ENCODE measurements around the gene MROH7.
A peak's percentile ranks its signal among the peaks of the same experiment; 100 is the strongest.

Gene MROH7

GRCh38 chr1:54640863-54641836, at the start of gene MROH7:
Gene MROH7, plus strand, starts transcription at chr1:54641786. Its CDS starts 11,141 bp downstream, at chr1:54652927.
- DNase-seq (ENCODE audit: low read depth in 3 of 3): no peak

GRCh38 chr1:54593571-54594160, 47.9 kb upstream of the MROH7 start:
- no peak for DNase-seq (ENCODE audit: low read depth in 3 of 3)

- no peak for DNase-seq (ENCODE audit: low read depth in 3 of 3)
These were observed 47.1 kb upstream of the MROH7 start for GRCh38 chr1:54594463-54594862.

- DNase-seq (ENCODE audit: low read depth in 3 of 3): no peak
These were observed 45.6 kb upstream of the MROH7 start for GRCh38 chr1:54595956-54596498.

- DNase-seq (ENCODE audit: low read depth in 3 of 3): no peak
These were observed 44.8 kb upstream of the MROH7 start for GRCh38 chr1:54596756-54597155.

GRCh38 chr1:54597455-54598030, 44.0 kb upstream of the MROH7 start:
- no peak for DNase-seq (ENCODE audit: low read depth in 3 of 3)

- no peak for DNase-seq (ENCODE audit: low read depth in 3 of 3)
These were observed 42.3 kb upstream of the MROH7 start for GRCh38 chr1:54599211-54599823.

- DNase-seq (ENCODE audit: low read depth in 3 of 3): no peak
These were observed 40.5 kb upstream of the MROH7 start for GRCh38 chr1:54600947-54601721.

GRCh38 chr1:54601730-54602129, 39.9 kb upstream of the MROH7 start:
- no peak for DNase-seq (ENCODE audit: low read depth in 3 of 3)

- no peak for DNase-seq (ENCODE audit: low read depth in 3 of 3)
These were observed 39.0 kb upstream of the MROH7 start for GRCh38 chr1:54602554-54602953.

- DNase-seq (ENCODE audit: low read depth in 3 of 3): no peak
These were observed 38.3 kb upstream of the MROH7 start for GRCh38 chr1:54603241-54603640.

GRCh38 chr1:54604051-54604450, 37.5 kb upstream of the MROH7 start:
- no peak for DNase-seq (ENCODE audit: low read depth in 3 of 3)

- peak in 1 of 3 experiments; percentile 15 for DNase-seq (ENCODE audit: low read depth in 3 of 3)
These were observed 36.8 kb upstream of the MROH7 start for GRCh38 chr1:54604572-54605370.

- no peak for DNase-seq (ENCODE audit: low read depth in 3 of 3)
These were observed 35.2 kb upstream of the MROH7 start for GRCh38 chr1:54606096-54606989.

- no peak for DNase-seq (ENCODE audit: low read depth in 3 of 3)
These were observed 34.6 kb upstream of the MROH7 start for GRCh38 chr1:54606990-54607325.

GRCh38 chr1:54607821-54608565, 33.6 kb upstream of the MROH7 start:
- DNase-seq (ENCODE audit: low read depth in 3 of 3): no peak

- no peak for DNase-seq (ENCODE audit: low read depth in 3 of 3)
These were observed 32.9 kb upstream of the MROH7 start for GRCh38 chr1:54608566-54609230.

- no peak for DNase-seq (ENCODE audit: low read depth in 3 of 3)
These were observed 32.2 kb upstream of the MROH7 start for GRCh38 chr1:54609301-54609921.
